Stimulated activated naive CD4-positive, alpha-beta T cell treated with Interleukin-2 at 50 U/mL for 16 hours (primary cell): Measurements from ENCODE around the gene DHRSX.
"Not testable (repeated sequence)": the region's sequence is repeated elsewhere in the genome, so short reads cannot be mapped to it uniquely, and the experiment has no call there.

Source experiments
- DNase-seq: peaks from one replicate; lab custom pipeline; 2025; lab: John Stamatoyannopoulos, UW

Gene DHRSX

GRCh38 chrX:2391869-2392606 is 108.7 kb downstream of the DHRSX start:
- DNase-seq, result no peak

DNA sequence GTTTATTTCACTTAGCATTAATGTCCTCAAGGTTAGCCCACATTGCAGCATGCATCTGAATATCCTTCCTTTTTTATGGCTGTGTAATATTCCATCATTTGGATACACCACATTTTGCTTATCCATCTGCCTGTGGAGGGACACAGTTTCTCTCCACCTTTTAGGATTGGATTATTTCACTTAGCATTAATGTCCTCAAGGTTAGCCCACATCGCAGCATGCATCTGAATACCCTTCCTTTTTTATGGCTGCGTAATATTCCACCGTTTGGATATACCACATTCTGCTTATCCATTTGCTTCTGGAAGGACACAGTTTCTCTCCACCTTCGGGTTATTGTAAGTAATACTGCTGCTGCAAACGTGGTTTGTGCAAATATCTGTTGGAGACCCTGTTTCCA is 110.0 kb downstream of the DHRSX start:
- DNase-seq, result no peak

DNA sequence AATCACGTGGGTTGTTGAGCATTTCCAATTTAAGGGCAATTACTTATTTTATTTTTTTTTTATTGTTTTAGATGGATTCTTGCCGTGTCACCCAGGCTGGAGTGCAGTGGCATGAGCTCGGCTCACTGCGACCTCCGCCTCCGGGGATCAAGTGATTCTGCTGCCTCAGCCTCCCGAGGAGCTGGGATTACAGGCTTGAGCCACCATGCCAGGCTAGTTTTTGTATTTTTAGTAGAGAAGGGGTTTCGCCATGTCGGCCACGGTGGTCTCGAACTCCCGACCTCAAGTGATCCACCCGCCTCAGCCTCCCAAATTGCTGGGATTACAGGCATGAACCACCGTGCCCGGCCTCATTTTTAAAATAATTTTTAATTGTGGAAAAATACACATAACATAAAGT is 111.0 kb downstream of the DHRSX start:
- DNase-seq, result not testable (repeated sequence)

DNA sequence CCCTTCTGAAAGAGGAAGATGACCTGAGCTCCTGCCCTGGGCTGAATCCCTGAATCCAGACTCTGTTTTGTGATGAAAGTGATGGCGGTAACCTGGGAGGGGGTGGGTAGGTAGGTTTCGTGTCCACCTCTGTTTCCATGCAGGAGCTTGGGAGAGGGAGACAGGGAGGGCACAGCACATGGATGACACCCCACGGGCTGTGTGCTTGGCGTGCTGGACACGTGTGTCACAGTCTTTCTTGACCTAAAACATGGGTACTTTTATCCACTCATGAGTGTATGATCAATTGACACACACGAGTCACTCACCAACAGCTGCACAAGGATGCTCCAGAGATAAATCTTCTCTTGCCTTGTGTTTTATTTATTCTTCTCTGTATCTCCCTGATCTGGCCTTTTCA is 111.5 kb downstream of the DHRSX start:
- no peak for DNase-seq

DNA sequence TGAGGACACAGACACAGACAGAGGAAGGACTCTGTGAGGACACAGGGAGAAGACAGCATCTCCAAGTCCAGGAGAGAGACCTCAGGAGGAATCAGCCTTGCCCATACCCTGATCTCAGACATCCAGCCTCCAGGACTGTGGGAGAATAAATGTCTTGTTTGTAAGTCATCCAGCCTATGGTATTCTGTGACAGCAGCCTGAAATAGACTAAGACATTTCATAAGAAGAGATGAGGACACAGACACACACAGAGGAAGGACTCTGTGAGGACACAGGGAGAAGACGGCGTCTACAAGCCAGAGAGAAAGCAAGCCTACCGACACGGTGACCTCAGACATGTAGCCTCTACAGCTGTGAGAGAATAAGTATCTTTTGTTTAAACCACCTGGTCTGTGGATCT is 112.1 kb downstream of the DHRSX start:
- no peak for DNase-seq

GRCh38 chrX:2387614-2388239 is 113.0 kb downstream of the DHRSX start:
- no peak for DNase-seq

- DNase-seq, result no peak
Measured at GRCh38 chrX:2385224-2385623, 115.6 kb downstream of the DHRSX start.

DNA sequence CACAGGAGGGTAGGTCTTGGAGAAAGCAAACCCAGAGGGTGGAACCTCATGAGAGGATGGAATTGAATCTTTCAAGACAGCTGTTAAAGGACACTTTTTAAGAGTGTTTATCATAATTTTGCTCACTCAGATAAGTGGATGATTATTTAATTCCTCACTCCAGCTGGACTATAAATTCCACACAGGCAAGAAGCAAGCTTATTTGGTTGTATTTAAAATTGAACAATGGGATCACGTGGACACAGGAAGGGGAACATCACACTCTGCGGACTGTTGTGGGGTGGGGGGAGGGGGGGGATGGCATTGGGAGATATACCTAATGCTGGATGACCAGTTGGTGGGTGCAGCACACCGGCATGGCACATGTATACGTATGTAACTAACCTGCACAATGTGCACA is 116.3 kb downstream of the DHRSX start:
- DNase-seq, result no peak

DNA sequence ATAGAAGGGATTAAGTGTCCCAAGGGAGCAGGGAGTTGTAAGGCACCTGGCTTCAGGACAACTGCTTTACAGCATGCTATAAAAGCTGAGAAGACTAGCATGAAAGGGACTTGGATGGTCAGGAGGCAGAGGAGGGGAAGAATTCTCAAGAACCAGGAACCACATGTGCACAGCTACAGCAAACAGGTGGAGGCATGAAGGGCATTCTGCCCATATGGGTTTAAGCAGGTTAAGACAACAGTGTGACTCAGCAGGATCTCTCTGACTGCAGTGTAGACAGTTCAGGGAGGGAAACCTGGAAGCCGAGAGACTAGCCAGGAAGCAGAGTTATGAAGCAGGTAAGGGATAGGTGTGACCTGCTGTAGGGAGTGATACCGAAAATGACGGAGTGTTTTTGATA is 117.0 kb downstream of the DHRSX start:
- no peak for DNase-seq

DNA sequence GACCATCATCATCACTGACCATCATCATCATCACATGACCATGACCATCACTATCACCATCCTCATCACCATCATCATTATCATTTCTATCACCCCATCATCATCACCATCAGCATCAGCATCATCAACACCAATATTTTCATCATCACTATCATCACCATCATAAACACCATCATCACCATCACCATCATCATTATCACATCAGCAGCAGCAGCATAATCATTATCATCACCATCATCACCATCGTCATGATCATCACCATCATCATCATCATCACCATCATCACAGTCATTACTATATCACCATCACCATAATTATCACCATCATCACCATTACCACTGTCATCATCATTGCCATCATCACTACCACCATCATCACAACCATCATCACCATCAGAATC is 117.6 kb downstream of the DHRSX start:
- no peak for DNase-seq

DNA sequence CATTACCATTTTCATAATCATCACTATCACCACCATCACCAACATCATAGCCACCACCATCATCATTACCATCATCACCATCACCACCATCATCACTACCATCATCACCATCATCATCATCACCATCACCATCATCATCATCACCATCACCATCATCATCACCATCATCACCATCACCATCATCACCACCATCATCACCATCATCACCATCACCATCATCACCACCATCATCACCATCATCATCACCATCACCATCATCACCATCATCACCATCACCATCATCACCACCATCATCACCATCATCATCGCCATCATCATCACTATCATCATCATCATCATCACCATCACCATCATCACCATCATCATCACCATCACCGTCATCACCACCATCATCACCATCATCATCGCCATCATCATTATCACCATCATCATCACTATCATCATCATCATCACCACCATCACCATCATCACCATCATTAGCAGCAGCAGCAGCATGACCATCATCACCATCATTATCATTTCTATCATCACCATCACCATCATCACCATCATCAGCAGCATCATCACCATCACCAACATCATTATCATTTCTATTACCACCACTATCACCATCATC is 118.2 kb downstream of the DHRSX start:
- DNase-seq, result not testable (repeated sequence)

DNA sequence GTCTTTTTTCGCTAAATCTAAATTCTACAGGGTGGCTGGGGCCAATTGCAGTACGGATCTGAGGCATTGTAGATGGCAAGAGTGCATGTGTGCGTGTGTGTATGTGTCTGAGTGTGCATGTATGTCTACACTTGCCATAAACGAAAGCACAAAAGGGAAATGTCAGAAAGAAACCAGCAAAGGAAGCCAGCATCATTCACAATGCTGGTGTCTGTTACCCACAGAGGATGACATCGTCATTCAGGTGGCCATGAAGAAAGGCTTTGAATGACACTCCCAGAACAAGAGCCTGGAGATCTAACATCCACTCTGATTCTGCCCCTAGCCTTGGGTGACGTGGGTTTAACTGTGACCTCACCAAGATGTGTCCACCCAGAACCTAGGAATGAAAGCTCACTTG is 124.6 kb downstream of the DHRSX start:
- no peak for DNase-seq

GRCh38 chrX:2374086-2374485 is 126.7 kb downstream of the DHRSX start:
- DNase-seq, result no peak

DNA sequence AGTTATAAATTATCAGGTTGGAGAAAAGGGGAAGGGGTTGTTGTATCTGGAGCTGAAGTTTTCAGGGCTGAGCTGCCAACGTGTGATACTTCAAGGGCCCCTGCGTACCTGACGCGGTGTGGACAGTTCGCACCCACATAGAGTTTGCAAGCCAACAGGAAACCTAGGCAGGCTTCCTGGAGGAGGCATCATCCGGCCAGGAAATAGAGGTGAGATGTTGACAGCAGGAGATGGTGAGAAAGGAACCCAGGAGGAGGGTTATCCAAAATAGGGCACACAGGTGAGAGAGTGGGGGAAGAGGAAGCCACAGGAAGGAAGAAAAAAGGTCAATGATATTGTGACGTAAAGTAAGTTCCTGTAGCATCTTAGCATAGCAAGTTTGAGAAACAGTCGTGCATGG is 127.2 kb downstream of the DHRSX start:
- no peak for DNase-seq

- DNase-seq, result no peak
Measured at GRCh38 chrX:2371026-2371711, 129.6 kb downstream of the DHRSX start.

GRCh38 chrX:2370456-2370855 is 130.3 kb downstream of the DHRSX start:
- no peak for DNase-seq

DNA sequence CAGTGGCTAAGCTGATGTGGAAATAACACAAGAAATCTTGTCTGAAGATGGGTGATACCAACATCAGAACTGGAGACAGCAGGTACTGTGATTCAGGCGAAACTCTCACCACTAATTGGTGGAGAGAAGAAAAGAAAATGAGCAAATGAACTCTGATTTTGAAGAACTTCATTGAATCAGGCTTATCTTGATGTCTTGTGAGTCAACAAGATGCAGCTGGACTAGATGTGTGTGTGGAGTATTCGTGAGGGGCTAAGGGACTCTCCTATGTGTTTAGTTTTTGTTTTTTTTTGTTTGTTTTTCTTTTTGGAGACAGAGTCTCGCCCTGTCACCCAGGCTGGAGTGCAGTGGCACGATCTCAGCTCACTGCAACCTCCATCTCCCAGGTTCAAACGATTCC is 131.6 kb downstream of the DHRSX start:
- no peak for DNase-seq

DNA sequence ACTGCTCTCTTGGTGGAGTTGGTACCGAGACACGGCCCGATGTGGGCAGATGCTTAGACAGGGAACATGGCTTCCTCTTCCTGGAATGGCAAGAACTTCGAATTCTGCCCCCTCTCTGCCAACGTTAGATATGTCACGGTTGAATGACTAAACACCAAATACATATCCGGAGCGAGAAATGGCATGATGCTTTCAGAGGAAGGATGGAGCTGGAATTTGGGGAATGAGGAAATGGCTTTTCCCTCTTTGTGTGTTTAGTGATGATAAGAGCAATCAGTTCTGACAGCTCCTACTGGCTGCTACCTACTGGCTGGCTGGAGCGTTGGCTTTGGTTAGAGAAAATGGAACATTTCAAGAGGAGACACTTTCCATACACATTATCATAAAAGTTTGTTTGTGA is 140.0 kb downstream of the DHRSX start:
- no peak for DNase-seq

GRCh38 chrX:2359522-2359921 is 141.3 kb downstream of the DHRSX start:
- not testable (repeated sequence) for DNase-seq

DNA sequence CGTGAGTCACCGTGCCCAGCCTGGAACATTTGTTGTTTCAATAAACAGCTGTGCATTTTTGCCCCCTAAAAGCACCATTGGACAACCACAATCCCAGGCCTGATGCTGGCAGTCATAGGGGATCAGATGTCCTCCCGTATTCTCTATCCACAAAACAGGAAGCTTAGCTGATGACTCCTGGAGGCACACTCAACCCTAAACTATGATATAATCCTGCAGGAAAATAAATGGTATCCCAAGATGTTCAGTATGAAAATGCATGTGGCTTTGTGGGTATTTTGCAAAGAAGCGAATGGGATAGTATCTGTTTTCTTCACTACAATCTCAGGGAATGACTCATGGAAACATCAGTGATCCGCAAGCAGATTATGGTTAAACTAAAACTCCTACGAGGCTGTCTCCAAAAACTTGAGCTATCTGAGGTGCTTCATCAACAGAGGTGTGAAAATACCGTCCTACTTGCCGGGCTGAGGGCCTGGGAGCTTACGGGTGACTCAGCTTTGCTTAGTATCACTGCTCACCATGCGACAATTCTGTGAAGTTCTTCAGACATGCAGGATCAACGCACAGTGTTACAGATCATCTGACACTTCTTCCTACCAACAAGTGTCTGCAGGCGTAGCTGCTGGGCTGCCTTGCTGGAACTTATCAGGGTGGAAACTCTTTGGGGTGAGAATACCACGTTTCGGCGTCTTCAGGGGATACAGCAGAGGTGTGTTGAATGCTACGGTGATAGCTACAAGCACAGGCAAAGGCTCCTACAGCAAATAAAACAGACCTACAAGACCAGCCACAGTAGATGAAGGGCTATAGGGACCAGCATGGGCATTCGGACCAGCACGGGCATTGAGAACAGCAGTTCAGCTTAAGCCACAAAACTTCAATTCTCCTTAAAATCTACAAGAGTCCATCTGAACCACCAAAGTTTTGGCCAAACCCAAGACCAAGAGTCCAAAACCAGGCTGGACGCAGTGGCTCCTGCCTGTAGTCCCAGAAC is 148.5 kb downstream of the DHRSX start:
- no peak for DNase-seq

- no peak for DNase-seq
Measured at GRCh38 chrX:2351321-2351720, 149.5 kb downstream of the DHRSX start.

DNA sequence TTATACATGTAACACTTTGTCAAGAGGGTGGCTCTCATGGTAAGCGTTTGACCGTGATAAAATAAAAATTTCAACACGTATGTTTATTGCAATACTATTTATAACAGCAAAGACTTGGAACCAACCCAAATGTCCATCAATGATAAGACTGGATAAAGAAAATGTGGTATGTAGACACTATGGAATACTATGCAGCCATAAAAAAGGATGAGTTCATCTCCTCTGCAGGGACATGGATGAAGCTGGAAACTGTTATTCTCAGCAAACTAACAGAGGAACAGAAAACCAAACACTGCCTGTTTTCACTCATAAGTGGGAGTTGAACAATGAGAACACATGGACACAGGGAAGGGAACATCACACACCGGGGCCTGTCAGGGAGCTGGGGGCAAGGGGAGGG is 150.1 kb downstream of the DHRSX start:
- DNase-seq, result not testable (repeated sequence)
